Measurements from ENCODE around the gene CRISP1. TPM values are rescaled to one million over a fixed set of nuclear protein-coding genes. Genes with fewer than 3 reads are reported as not detected.

Gene CRISP1
- polyA plus RNA-seq, 1 donor (not counting 4 experiments of a cell fraction or from before 2014, with no cell fraction given), result not detected

DNA sequence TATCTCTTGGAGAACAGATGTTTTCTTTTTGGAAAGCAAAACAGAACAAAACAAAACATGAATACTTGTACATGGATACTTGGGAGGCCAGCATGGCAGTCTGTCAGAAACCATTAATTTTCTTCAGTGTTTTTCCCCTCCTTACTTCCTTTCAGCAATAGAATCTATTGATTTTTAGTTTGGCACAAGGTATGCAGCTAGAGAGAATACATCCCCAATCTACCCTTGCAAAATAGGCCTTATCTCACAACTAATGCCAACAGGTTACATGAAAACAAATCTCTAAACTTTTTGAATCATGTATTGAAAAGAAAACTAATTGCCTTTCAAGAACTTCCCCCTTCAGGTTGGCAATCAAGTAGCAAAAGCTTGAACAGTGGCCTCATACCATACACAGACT lies 82.1 kb downstream of the CRISP1 start:
- FAIRE-seq, result no peak
- Histone ChIP-seq H4K20me1 (ENCODE audit: control insufficient read depth, extremely low read depth, insufficient read depth, low read length) (no peaks in the 10 kb centered on the region), H3K4me3 (ENCODE audit: control insufficient read depth in 2 of 3, extremely low read depth in 1 of 3, insufficient read depth in 2 of 3, low read depth in 1 of 3, low read length in 3 of 3) (no peak overlapping the region), H3K79me2 (ENCODE audit: control insufficient read depth, insufficient read depth, low read length) (no peaks in the 10 kb centered on the region), H2AFZ (ENCODE audit: control insufficient read depth, low read length) (no peak overlapping the region), H3K9me3 (ENCODE audit: control insufficient read depth, low read depth, low read length) (no peaks in the 10 kb centered on the region), H3K9me1 (ENCODE audit: control insufficient read depth, extremely low read depth, insufficient read depth, low read length) (no peaks in the 10 kb centered on the region), H3K27ac (ENCODE audit: control insufficient read depth, insufficient read depth, low read length) (no peak overlapping the region), H3K27me3 (ENCODE audit: control insufficient read depth, extremely low read depth, insufficient read depth, low read length) (no peaks in the 10 kb centered on the region), H3K36me3 (ENCODE audit: control insufficient read depth in 2 of 2, extremely low read depth in 1 of 2, insufficient read depth in 2 of 2, low read length in 2 of 2) (no peaks in the 10 kb centered on the region), H3K4me1 (ENCODE audit: control insufficient read depth, extremely low read depth, insufficient read depth, low read length) (no peaks in the 10 kb centered on the region), H3K4me2 (ENCODE audit: control insufficient read depth, extremely low read depth, insufficient read depth, low read depth, low read length) (no peak overlapping the region), H3K9ac (ENCODE audit: control insufficient read depth, extremely low read depth, insufficient read depth, low read length) (no peak overlapping the region)
- dilution Hi-C loops (cut with MboI; ENCODE audit: extremely low pct_ligation_motif_present, low sequenced_read_pairs), result no loop called here
- no peak for DNase-seq (ENCODE audit: low read depth, low spot score)
- TF ChIP-seq, protein P1, sequence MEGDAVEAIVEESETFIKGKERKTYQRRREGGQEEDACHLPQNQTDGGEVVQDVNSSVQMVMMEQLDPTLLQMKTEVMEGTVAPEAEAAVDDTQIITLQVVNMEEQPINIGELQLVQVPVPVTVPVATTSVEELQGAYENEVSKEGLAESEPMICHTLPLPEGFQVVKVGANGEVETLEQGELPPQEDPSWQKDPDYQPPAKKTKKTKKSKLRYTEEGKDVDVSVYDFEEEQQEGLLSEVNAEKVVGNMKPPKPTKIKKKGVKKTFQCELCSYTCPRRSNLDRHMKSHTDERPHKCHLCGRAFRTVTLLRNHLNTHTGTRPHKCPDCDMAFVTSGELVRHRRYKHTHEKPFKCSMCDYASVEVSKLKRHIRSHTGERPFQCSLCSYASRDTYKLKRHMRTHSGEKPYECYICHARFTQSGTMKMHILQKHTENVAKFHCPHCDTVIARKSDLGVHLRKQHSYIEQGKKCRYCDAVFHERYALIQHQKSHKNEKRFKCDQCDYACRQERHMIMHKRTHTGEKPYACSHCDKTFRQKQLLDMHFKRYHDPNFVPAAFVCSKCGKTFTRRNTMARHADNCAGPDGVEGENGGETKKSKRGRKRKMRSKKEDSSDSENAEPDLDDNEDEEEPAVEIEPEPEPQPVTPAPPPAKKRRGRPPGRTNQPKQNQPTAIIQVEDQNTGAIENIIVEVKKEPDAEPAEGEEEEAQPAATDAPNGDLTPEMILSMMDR (optimal IDR thresholded peaks at IDR 0.05 in 1 of 3, IDR thresholded peaks at IDR 0.05 in 1 of 3, conservative IDR thresholded peaks at IDR 0.05 in 1 of 3; ENCODE audit: extremely low read depth in 1 of 3, insufficient read depth in 2 of 3, low read length in 3 of 3), result no peak
- TF ChIP-seq EZH2 (IDR thresholded peaks at IDR 0.05; ENCODE audit: low read length), result no peak

Other genes with a start within 250 kb of the CRISP1 start
- gene RHAG, start 229.7 kb downstream of the CRISP1 start, polyA plus RNA-seq, result 0.05 TPM in 1 of 3 replicates, not detected in the others
- not detected in 3 replicates for gene CRISP2, start 153.0 kb downstream of the CRISP1 start, polyA plus RNA-seq
- gene CRISP3, start 122.1 kb downstream of the CRISP1 start, polyA plus RNA-seq, result 0.02 to 0.04 TPM in 2 of 3 replicates, not detected in the other
- not detected in 3 replicates for gene PGK2, start 79.2 kb downstream of the CRISP1 start, polyA plus RNA-seq
- gene DEFB114, start 97.6 kb upstream of the CRISP1 start, polyA plus RNA-seq, result not detected in 3 replicates
- not detected in 3 replicates for gene DEFB113, start 103.1 kb upstream of the CRISP1 start, polyA plus RNA-seq
- gene DEFB110, start 155.5 kb upstream of the CRISP1 start, polyA plus RNA-seq, result not detected in 3 replicates
- not detected in 3 replicates for gene DEFB112, start 183.4 kb upstream of the CRISP1 start, polyA plus RNA-seq